Measurements from ENCODE around the gene SPRED2.

GRCh38 chr2:65296971-65297370 lies 135.4 kb downstream of the SPRED2 start:
- TF ChIP-seq POLR2AphosphoS5 (IDR thresholded peaks at IDR 0.05; ENCODE audit: low read depth, low read length) (no peak), TAF1 (IDR thresholded peaks at IDR 0.05; ENCODE audit: borderline replicate concordance, insufficient read depth, low read length) (no peak), SIN3A (IDR thresholded peaks at IDR 0.05; ENCODE audit: borderline replicate concordance, insufficient read depth, low read length) (no peak), FOXP2 (optimal IDR thresholded peaks at IDR 0.05; ENCODE audit: borderline replicate concordance, extremely low read depth, extremely low read length, insufficient read depth) (no peak), REST (IDR thresholded peaks at IDR 0.05; ENCODE audit: insufficient read depth in 1 of 2, low read depth in 2 of 2, low read length in 2 of 2) (no peak)

All from PFSK-1 (cell line).